Tibial nerve (tissue), 4 donors: ENCODE data around the gene NOS1AP.

ENCODE experiments used
- CTCF ChIP-seq, 5 experiments: fragments of 200-600 bp in 3 of 5; fragments of 450-650 bp in 2 of 5; sonication (generic) in 3 of 5; IDR thresholded peaks; one replicate each; pipeline ENCODE4 v1.5.1; 2016 to 2019; ENCODE audit warnings: antibody characterized with exemption in 5 of 5, mild to moderate bottlenecking in 3 of 5, moderate library complexity in 2 of 5
- EP300 ChIP-seq, 2 donors: sonication (generic); formaldehyde crosslinking; IDR thresholded peaks; one replicate each; pipeline ENCODE4 v1.6.1; 2017; ENCODE audit warnings: antibody characterized with exemption in 2 of 2, mild to moderate bottlenecking in 1 of 2
- POLR2A ChIP-seq, 2 donors: fragments of 450-650 bp; IDR thresholded peaks; one replicate each; pipeline ENCODE4 v1.6.1; 2017; ENCODE audit warnings: antibody characterized with exemption in 2 of 2, mild to moderate bottlenecking in 2 of 2, moderate library complexity in 2 of 2

- TF ChIP-seq CTCF (IDR thresholded peaks at IDR 0.05) (no peak), POLR2A (IDR thresholded peaks at IDR 0.05) (no peak), EP300 (IDR thresholded peaks at IDR 0.05) (no peak)
These were observed 13.8 kb downstream of the NOS1AP start for GRCh38 chr1:162083273-162083672.
